Rectal smooth muscle tissue (tissue), 1 donor: ENCODE measurements around the gene TMEM273.

ENCODE experiments used
- H3K27ac ChIP-seq: one replicate; pipeline ENCODE4 v1.7.0; 2013; ENCODE audit warnings: low read depth, low read length, inconsistent platforms
- H3K27me3 ChIP-seq: one replicate; pipeline ENCODE4 v1.7.0; 2013; ENCODE audit warnings: low read length; ENCODE audit not compliant: control insufficient read depth, insufficient read depth
- H3K36me3 ChIP-seq: one replicate; pipeline ENCODE4 v1.7.0; 2013; ENCODE audit warnings: low read length; ENCODE audit not compliant: control insufficient read depth, insufficient read depth
- H3K4me1 ChIP-seq: one replicate; pipeline ENCODE4 v1.7.0; 2013; ENCODE audit warnings: low read length; ENCODE audit not compliant: control insufficient read depth, insufficient read depth
- H3K4me3 ChIP-seq: one replicate; pipeline ENCODE4 v1.7.0; 2013; ENCODE audit warnings: low read length
- H3K9ac ChIP-seq: one replicate; pipeline ENCODE4 v1.7.0; 2013; ENCODE audit warnings: low read length

TMEM273 gene

DNA sequence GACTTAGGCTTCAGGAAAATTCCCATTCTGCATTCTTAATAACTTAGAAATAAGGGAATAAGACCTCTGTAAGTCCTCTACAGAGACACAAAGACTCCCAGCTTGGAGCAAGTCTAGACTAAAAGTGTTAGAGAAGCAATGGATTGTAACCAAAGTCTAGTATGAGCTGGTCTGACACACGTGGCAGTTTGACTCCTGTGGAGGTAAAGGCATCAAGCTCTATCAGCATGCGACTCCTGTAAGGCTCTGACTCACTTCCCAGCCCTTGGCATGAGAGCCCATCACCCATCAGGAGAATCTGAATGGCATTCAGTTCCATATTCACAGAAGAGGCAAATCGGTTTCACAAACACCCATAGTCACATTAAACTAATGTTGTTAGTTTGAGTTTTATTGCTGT is 68.4 kb downstream of the TMEM273 start:
- Histone ChIP-seq H3K36me3 (no peaks in the 10 kb centered on the region), H3K27ac (no peak overlapping the region), H3K9ac (no peak overlapping the region), H3K4me1 (no peaks in the 10 kb centered on the region), H3K27me3 (no peaks in the 10 kb centered on the region), H3K4me3 (no peak overlapping the region)

DNA sequence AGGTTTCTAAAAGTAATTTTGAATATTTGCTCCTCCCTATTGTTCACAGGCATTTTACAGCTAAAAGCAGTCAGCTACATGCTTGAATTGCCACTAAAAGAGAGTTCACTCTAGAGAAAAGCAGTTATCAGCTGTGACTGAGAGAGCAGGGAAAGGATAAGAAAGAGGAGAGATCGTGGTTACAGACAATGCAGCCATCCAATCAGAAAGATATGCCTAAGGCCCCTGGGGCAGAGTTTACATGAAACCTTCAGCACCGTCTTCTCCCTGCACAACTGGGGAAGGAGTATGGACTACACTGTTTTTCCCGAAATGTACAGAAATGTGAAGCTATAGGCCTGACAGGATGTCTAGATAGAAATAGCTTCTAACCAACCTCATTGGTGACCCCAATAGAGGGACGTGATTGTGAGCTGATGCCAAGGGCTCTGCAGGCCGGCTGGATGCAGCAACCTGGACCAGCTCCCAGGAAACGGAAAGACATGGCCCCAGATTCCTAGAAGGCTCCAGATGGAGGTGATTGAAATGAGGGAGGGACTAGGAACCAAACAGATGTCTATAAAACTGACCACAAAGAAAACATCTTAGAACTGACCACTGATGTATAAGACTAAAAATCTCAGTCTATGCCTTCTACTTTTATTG is 69.6 kb downstream of the TMEM273 start:
- H3K9ac ChIP-seq: no peak overlapping the region
- H3K27me3 ChIP-seq: no peaks in the 10 kb centered on the region
- H3K27ac ChIP-seq: no peak overlapping the region
- H3K4me3 ChIP-seq: no peak overlapping the region
- no peaks in the 10 kb centered on the region for H3K4me1 ChIP-seq
- H3K36me3 ChIP-seq: no peaks in the 10 kb centered on the region

DNA sequence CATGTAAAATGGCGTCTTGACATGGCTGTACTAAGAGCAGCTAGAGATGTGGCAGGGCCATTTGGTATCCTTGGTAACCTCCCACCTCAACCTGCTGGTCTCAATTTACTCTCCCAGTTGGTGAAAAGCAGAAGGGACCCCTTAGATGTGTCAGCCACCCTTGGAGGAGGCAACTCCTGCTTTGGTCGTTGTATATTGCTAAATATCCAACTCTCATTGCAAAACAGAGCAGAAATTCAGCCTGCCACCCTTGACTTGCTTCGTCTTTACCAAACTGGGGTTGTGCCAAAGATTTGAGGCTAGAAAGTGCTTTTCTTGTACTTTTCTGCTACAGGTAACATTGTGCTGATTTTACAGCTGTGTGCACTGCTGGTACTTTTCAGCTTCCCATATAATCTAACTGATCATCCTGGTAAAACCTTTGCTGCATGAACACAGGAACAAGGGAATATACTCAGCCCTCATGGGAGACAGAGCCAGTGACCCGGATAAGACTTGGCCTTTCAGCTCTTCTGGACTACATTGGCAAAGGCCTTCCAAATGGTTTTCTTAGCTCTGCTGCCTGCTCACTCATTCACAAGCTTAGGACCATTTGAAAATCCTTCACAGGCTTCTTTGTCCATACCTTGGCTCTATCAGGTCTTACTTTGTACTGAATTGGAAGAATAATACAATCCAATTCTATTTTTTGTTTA is 70.7 kb downstream of the TMEM273 start:
- no peaks in the 10 kb centered on the region for H3K4me1 ChIP-seq
- H3K9ac ChIP-seq: no peak overlapping the region
- H3K4me3 ChIP-seq: no peak overlapping the region
- H3K27ac ChIP-seq: no peak overlapping the region
- H3K36me3 ChIP-seq: no peaks in the 10 kb centered on the region
- no peaks in the 10 kb centered on the region for H3K27me3 ChIP-seq

DNA sequence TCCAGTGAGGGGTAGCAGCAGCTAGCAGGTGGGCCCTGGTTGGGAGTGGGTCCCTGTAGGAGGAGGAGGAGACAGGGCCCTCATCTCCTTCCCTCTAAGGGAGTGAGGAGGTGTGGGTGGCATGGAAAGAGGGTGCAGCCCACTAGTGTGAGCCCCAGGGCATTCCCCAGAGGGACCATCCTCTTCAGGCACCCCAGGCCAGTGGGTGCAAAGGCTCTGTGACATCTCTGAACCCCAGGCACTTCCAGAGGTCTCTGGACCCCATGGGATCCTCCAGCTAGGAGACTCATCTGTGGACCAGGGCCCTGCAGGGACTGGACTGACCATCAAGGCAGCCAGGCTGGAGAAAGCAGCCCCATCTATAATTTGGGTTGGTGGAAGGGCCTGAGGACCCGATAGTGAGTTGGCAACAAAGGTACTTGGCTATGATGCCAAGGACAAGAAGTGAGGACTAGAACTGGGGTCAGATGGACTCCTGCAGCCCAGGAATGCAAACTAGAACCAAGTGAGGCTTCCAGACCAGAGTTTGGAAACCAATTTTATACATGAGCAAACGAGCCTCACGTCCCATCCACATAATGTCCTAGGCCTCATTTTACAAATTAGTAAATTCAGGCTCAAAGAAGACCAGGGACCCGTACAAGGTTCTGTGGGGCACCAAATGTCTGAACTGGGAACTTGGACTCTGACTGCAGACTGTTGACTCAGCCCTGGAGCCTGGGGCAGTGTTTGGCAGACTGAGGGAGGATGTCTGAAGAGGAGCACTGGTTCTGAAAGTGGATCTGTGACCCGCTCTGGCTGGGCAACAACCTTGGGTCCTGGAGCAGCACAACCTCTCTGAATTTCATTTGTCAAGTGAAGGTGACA is 71.4 kb downstream of the TMEM273 start:
- Histone ChIP-seq H3K36me3 (no peaks in the 10 kb centered on the region), H3K4me1 (no peaks in the 10 kb centered on the region), H3K4me3 (no peak overlapping the region), H3K27me3 (no peaks in the 10 kb centered on the region), H3K9ac (no peak overlapping the region), H3K27ac (no peak overlapping the region)

DNA sequence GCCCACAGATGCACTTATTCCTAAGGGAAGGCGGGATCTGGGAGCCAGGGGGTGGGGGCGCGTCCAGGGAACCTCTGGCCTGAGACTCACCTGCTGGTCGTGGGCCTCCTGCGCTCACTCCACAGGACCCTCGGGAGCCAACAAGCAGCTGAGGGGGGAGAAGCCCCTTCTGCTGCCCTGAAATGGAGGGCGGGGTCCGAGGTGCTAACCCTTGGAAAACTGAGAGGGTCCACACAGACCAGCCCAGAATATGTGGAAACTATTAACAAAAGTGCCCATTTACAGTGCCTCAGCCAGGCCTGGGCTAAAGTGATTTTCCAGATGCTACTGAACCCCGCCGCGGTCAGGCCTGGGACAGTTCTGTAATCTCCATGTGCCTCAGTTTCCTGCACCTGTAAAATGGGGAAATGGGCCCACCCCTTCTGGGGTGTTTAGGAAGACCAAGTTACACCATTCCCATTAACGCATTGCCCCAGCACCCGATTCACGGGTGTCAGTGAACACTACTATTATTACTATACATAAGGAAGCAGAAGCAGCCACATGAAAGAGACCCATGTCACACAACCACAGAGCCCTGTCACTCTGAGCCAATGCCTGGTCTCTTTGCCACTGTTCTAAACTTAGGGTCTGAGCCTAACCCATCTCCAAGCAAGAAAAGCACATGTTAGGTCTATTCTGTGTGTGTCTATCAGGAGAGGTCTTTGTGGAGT is 72.2 kb downstream of the TMEM273 start:
- no peaks in the 10 kb centered on the region for H3K36me3 ChIP-seq
- no peak overlapping the region for H3K27ac ChIP-seq
- no peak overlapping the region for H3K9ac ChIP-seq
- H3K4me3 ChIP-seq: peak overlapping the region; percentile 58
- H3K4me1 ChIP-seq: no peaks in the 10 kb centered on the region
- H3K27me3 ChIP-seq: no peaks in the 10 kb centered on the region

DNA sequence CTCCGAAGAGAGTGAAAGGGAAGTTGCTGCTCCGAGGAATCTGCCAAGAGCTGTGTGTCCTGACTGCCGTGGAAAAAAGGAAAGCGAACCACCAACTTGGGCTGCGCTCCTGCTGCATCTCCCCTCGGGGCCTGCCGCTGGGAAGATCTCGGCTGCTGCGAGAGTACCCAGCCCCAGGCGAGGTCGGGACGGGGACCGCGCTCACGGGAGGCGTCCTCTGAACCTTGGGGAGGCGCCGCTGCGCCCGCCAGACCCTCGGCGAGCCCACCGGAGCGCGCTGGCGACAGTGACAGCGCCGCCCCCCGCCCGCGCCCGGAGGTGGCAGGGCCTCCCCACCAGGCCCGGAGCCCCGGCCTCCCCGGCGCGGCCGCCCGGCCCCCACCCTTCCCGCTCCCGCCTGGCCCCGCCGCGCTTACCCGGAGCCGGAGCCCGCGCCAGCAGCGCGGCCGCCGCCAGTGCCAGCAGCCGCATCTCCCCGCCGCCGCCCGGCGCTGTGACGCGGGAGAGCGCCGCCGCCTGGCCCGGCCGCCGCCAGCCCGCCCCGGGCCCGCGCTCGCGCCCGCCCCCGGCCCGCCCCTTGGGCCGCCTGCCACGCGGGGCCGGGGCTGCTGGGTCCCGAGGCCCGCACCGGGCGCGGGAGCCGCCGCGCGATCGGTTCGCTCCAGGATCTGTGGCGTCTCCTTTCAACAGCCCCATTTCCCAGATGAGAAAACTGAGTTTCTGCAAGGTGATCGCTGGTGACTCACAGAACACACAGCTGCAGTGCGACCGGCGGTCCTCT is 73.0 kb downstream of the TMEM273 start, which contains the start of gene VSTM4:
VSTM4 (minus strand) TSS at position 508 of the 781 bp plus-strand sequence; CDS start at position 471, 37 bp downstream.
- peak within 1 kb of the TSS; percentile 81 for H3K4me3 ChIP-seq
- no peaks in the 10 kb centered on the region for H3K27me3 ChIP-seq
- H3K9ac ChIP-seq: peak within 1 kb of the TSS; percentile 47
- H3K36me3 ChIP-seq: no peaks in the 10 kb centered on the region
- H3K4me1 ChIP-seq: peaks cover under 1% of the 10 kb centered on the region
- H3K27ac ChIP-seq: peak within 1 kb of the TSS; percentile 81

DNA sequence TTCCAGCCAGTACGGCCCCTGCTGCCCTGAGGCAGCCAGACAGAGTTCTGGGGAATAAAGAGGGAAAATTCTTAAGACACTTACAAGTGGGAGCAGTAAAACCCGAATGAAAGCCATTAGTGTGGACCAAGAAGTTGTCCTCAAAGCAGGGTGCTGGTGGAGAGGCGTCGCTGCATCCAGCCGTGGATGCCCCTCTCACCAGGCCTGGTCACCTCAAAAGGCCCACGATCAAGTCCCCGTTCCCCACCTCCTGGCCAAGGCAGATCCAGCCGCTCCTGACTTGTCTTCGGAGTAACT is 73.5 kb downstream of the TMEM273 start:
- Histone ChIP-seq H3K27me3 (no peaks in the 10 kb centered on the region), H3K9ac (peak overlapping the region; percentile 47), H3K36me3 (no peaks in the 10 kb centered on the region), H3K4me3 (peak overlapping the region; percentile 81), H3K4me1 (peaks cover 3% of the 10 kb centered on the region), H3K27ac (peak overlapping the region; percentile 81)

DNA sequence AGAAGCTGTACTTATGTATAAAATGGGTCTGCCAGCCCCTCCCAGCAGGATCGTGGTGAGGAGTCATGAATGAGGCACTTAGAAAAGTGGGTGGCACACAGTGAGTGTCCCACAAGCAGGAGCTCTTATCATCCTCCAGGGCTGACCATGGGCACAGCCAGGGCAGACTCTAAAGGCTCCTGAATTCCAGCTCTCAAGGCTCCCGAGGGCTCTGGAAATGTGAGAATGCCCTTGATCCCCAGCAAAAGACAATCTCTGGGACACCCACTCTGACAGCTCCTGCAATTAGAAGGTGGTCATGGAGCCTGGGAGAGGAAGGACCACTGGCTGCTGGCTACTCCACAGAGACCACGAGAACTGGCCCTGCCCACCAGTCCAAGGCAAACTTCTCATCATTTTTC is 74.5 kb downstream of the TMEM273 start:
- H3K4me3 ChIP-seq: no peak overlapping the region
- H3K36me3 ChIP-seq: no peaks in the 10 kb centered on the region
- peaks cover 3% of the 10 kb centered on the region for H3K4me1 ChIP-seq
- H3K9ac ChIP-seq: no peak overlapping the region
- H3K27me3 ChIP-seq: no peaks in the 10 kb centered on the region
- no peak overlapping the region for H3K27ac ChIP-seq

DNA sequence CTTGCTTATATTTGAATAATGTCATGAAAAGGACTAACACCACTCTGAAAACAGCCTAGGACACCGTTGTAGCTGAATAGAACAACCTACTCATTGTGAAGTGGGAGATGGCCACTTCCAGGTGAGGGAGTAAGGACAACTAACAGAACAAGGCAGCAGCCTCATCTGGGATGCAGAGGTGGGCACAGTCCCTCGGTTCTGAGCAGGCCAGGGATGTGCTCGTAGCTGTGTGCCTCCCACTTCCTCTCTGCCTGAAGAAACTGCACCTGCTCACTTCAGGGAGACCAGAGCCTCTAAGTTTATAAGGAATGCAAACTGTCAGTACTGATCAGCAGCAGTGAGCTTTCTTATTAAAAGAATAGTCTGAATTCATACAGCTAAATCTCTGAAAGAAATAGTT is 75.3 kb downstream of the TMEM273 start:
- Histone ChIP-seq H3K4me1 (peaks cover 3% of the 10 kb centered on the region), H3K36me3 (no peaks in the 10 kb centered on the region), H3K27me3 (no peaks in the 10 kb centered on the region), H3K27ac (no peak overlapping the region), H3K4me3 (no peak overlapping the region), H3K9ac (no peak overlapping the region)

DNA sequence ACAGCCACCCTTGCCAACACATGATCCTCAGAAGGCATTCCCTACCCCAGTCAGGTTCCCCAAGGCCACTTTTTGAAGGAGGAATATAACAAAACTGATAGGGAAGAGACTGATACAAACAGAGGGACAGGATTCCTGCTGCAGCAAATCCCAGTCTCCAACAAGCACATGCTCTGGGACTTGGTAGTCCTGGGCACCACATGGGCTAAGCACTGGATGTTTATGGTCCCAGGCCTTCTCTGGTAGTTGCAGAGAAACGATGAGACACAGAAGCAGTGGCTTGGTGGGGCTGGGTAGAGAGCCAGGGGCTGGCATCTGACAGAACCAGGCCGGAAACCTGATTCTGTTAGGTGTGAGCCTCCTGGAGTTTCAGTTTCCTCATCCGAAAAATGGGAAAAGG is 76.1 kb downstream of the TMEM273 start:
- Histone ChIP-seq H3K4me1 (peaks cover 4% of the 10 kb centered on the region), H3K27me3 (no peaks in the 10 kb centered on the region), H3K36me3 (no peaks in the 10 kb centered on the region), H3K4me3 (no peak overlapping the region), H3K9ac (no peak overlapping the region), H3K27ac (no peak overlapping the region)

DNA sequence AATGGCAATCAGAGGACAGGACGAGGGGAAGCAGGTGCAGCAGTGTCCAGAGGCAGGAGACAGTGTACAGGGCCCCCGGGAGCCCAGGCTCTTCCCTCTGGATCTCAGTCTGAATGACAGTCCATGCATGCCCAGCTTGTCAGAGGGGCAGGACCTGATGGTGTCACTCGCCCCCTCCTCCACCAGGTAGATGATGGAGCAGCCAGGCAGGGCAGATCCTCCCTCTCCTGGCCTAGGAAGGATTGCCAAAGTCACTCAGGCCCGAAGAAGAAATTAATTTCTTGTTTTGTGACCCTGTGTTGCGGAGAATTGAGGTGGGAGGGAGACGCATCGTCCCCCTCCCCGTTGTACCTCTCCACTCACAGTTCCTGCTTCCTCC is 76.9 kb downstream of the TMEM273 start:
- Histone ChIP-seq H3K9ac (no peak overlapping the region), H3K27ac (no peak overlapping the region), H3K4me1 (peaks cover 11% of the 10 kb centered on the region), H3K4me3 (no peak overlapping the region), H3K27me3 (no peaks in the 10 kb centered on the region), H3K36me3 (no peaks in the 10 kb centered on the region)
